H1 (cell line): ENCODE data around the gene UCP2. TPM values are rescaled to one million over a fixed set of nuclear protein-coding genes. Genes with fewer than 3 reads are reported as not detected.

ENCODE experiments used
- CTCF ChIA-PET: fragments of 300-600 bp; sonication (Branson Sonifier 250); formaldehyde crosslinking; loops from one replicate; lab custom pipeline; 2021; ENCODE audit not compliant: partially characterized antibody; lab: Charles Lee
- POLR2A ChIA-PET: fragments of 300-600 bp; sonication (Branson Sonifier 250); formaldehyde crosslinking; loops from one replicate; lab custom pipeline; 2021; ENCODE audit warnings: inconsistent platforms; ENCODE audit not compliant: partially characterized antibody; lab: Charles Lee
- DNase-seq, 2 experiments: peaks; one replicate each; pipeline versions ENCODE4 v3.0.0 to v3.0.0-alpha.2; 2010 to 2022; ENCODE audit warnings: low spot score in 2 of 2, low read depth in 1 of 2, mixed read lengths in 1 of 2
- FAIRE-seq: peaks from 2 replicates; lab custom pipeline; 2011; peaks lifted over from hg19 to GRCh38; lab: Jason Lieb, UNC
- H2AFZ ChIP-seq: 2 replicates; pipeline ENCODE4 v1.8.1; 2012; ENCODE audit warnings: low read length, inconsistent platforms
- H2AK5ac ChIP-seq: 2 replicates; pipeline ENCODE4 v1.6.1; 2013; ENCODE audit warnings: low read depth, low read length
- H2BK120ac ChIP-seq: replicated peaks from 2 replicates; pipeline ENCODE3; 2013; ENCODE audit warnings: low read depth, low read length, inconsistent platforms
- H2BK12ac ChIP-seq: 2 replicates; pipeline ENCODE4 v1.6.1; 2013; ENCODE audit warnings: low read depth, low read length
- H2BK15ac ChIP-seq: 2 replicates; pipeline ENCODE4 v1.6.1; 2013; ENCODE audit warnings: low read length
- H2BK20ac ChIP-seq: 2 replicates; pipeline ENCODE4 v1.6.1; 2013; ENCODE audit warnings: low read length
- H2BK5ac ChIP-seq: 2 replicates; pipeline ENCODE4 v1.6.1; 2013; ENCODE audit warnings: low read depth, low read length
- H3K14ac ChIP-seq: 2 replicates; pipeline ENCODE4 v1.6.1; 2013; ENCODE audit warnings: inconsistent platforms; ENCODE audit not compliant: insufficient read length
- H3K18ac ChIP-seq: 2 replicates; pipeline ENCODE4 v1.6.1; 2013; ENCODE audit warnings: low read length; ENCODE audit errors: extremely low read depth
- H3K23ac ChIP-seq: 2 replicates; pipeline ENCODE4 v1.6.1; 2013; ENCODE audit warnings: inconsistent platforms; ENCODE audit not compliant: insufficient read length
- H3K23me2 ChIP-seq: 2 replicates; pipeline ENCODE4 v1.6.1; 2013; ENCODE audit warnings: low read depth, low read length
- H3K27ac ChIP-seq: 2 replicates; pipeline ENCODE4 v1.6.1; 2011; ENCODE audit warnings: low read depth, low read length, inconsistent platforms
- H3K27me3 ChIP-seq, 4 experiments: replicated peaks in 1 of 4; 1 replicate in 1 of 4; 2 replicates in 3 of 4; pipeline versions ENCODE4 v1.6.1 to v1.8.1; 2011 to 2013; ENCODE audit warnings: low read length in 3 of 4, mild to moderate bottlenecking in 3 of 4, inconsistent platforms in 2 of 4, mixed read lengths in 2 of 4, moderate library complexity in 1 of 4; ENCODE audit not compliant: control insufficient read depth in 3 of 4, insufficient read depth in 3 of 4; ENCODE audit errors: extremely low read depth in 1 of 4
- H3K36me3 ChIP-seq, 4 experiments: 2 replicates each; pipeline versions ENCODE4 v1.6.1 to v1.8.1; 2011 to 2013; ENCODE audit warnings: mild to moderate bottlenecking in 4 of 4, low read length in 3 of 4, moderate library complexity in 2 of 4, control low read depth in 1 of 4, inconsistent platforms in 1 of 4; ENCODE audit not compliant: insufficient read depth in 4 of 4, control insufficient read depth in 2 of 4
- H3K4ac ChIP-seq: replicated peaks from 2 replicates; pipeline ENCODE3; 2013; ENCODE audit warnings: low read length, low read depth, mixed read lengths, inconsistent platforms; ENCODE audit not compliant: insufficient read length
- H3K4me1 ChIP-seq, 4 experiments: replicated peaks in 1 of 4; 1 replicate in 1 of 4; 2 replicates in 3 of 4; pipeline versions ENCODE4 v1.6.1 to v1.8.1; 2011 to 2013; ENCODE audit warnings: low read length in 3 of 4, inconsistent platforms in 2 of 4, mixed read lengths in 1 of 4; ENCODE audit not compliant: insufficient read depth in 4 of 4, control insufficient read depth in 3 of 4
- H3K4me2 ChIP-seq, 2 experiments: 2 replicates each; pipeline versions ENCODE4 v1.6.1 to v1.8.1; 2011 to 2013; ENCODE audit warnings: low read depth in 2 of 2, low read length in 2 of 2, control low read depth in 1 of 2, inconsistent platforms in 1 of 2, mild to moderate bottlenecking in 1 of 2; ENCODE audit not compliant: insufficient read depth in 1 of 2
- H3K4me3 ChIP-seq, 4 experiments: fragments of 200-600, 300-600 bp in 1 of 4; sonication (generic), shearing (Covaris generic), sonication (Bioruptor Twin) in 1 of 4; 2 replicates each; pipeline versions ENCODE4 v1.5.1 to v1.8.1; 2011 to 2016; ENCODE audit warnings: low read length in 4 of 4, low read depth in 3 of 4, control low read depth in 2 of 4, inconsistent platforms in 2 of 4, mild to moderate bottlenecking in 2 of 4, mixed read lengths in 1 of 4, moderate library complexity in 1 of 4; ENCODE audit not compliant: insufficient read depth in 2 of 4; ENCODE audit errors: extremely low read depth in 1 of 4
- H3K56ac ChIP-seq: replicated peaks from 2 replicates; pipeline ENCODE3; 2013; ENCODE audit warnings: low read depth, mild to moderate bottlenecking, mixed read lengths, low read length, inconsistent platforms; ENCODE audit not compliant: insufficient read length
- H3K79me1 ChIP-seq: 2 replicates; pipeline ENCODE4 v1.6.1; 2013; ENCODE audit warnings: low read depth, low read length, control low read depth
- H3K79me2 ChIP-seq, 2 experiments: 2 replicates each; pipeline versions ENCODE4 v1.6.1 to v1.8.1; 2012 to 2013; ENCODE audit warnings: low read length in 2 of 2, mild to moderate bottlenecking in 2 of 2, inconsistent platforms in 1 of 2; ENCODE audit not compliant: insufficient read depth in 2 of 2, control insufficient read depth in 1 of 2
- H3K9ac ChIP-seq, 4 experiments: replicated peaks in 1 of 4; 1 replicate in 1 of 4; 2 replicates in 3 of 4; pipeline versions ENCODE4 v1.6.1 to v1.8.1; 2011 to 2013; ENCODE audit warnings: low read depth in 3 of 4, low read length in 3 of 4, control low read depth in 2 of 4, mild to moderate bottlenecking in 2 of 4, moderate library complexity in 2 of 4, inconsistent platforms in 1 of 4; ENCODE audit errors: extremely low read depth in 1 of 4
- H3K9me3 ChIP-seq, 2 experiments: 2 replicates each; pipeline versions ENCODE4 v1.6.1 to v1.8.1; 2012 to 2013; ENCODE audit warnings: mild to moderate bottlenecking in 2 of 2, moderate library complexity in 2 of 2, control low read depth in 1 of 2, inconsistent platforms in 1 of 2, low read depth in 1 of 2, low read length in 1 of 2, mixed read lengths in 1 of 2; ENCODE audit not compliant: insufficient read depth in 2 of 2
- H4K20me1 ChIP-seq, 2 experiments: replicated peaks in 1 of 2; 2 replicates each; pipeline versions ENCODE3 to v1.8.1; 2011 to 2013; ENCODE audit warnings: inconsistent platforms in 2 of 2, low read length in 2 of 2, mild to moderate bottlenecking in 1 of 2; ENCODE audit not compliant: insufficient read depth in 2 of 2, control insufficient read depth in 1 of 2
- H4K5ac ChIP-seq: 2 replicates; pipeline ENCODE4 v1.6.1; 2013; ENCODE audit warnings: low read length, low read depth, mixed read lengths, inconsistent platforms; ENCODE audit not compliant: insufficient read length
- H4K8ac ChIP-seq: 2 replicates; pipeline ENCODE4 v1.8.0; 2013; ENCODE audit warnings: mild to moderate bottlenecking, moderate library complexity, low read length, inconsistent platforms; ENCODE audit not compliant: insufficient read depth; ENCODE audit errors: extremely low read depth
- H4K91ac ChIP-seq: replicated peaks from 2 replicates; pipeline ENCODE3; 2013; ENCODE audit warnings: low read length, mixed read lengths, inconsistent platforms; ENCODE audit not compliant: insufficient read length
- CBX5 ChIP-seq: fragments of 300-800, 300-1000 bp; sonication (generic); IDR thresholded peaks from 2 replicates; pipeline ENCODE4 v1.7.1; 2016; ENCODE audit warnings: antibody characterized with exemption, low read length, low read depth
- EZH2 ChIP-seq: fragments of 200-600 bp; sonication (generic); IDR thresholded peaks from 2 replicates; pipeline ENCODE4 v1.7.1; 2012; ENCODE audit warnings: low read depth, mild to moderate bottlenecking, moderate library complexity, low read length, inconsistent platforms; ENCODE audit not compliant: severe bottlenecking
- GABPA ChIP-seq: IDR thresholded peaks from 2 replicates; pipeline ENCODE4 v1.6.1; 2011; ENCODE audit warnings: mild to moderate bottlenecking, low read length, moderate library complexity, borderline replicate concordance; ENCODE audit not compliant: insufficient read depth
- KDM1A ChIP-seq: fragments of 200-600, 300-600 bp; sonication (generic); IDR thresholded peaks from 2 replicates; pipeline ENCODE4 v1.7.1; 2016; ENCODE audit warnings: mild to moderate bottlenecking, low read length, borderline replicate concordance
- NANOG ChIP-seq: IDR thresholded peaks from 2 replicates; pipeline ENCODE4 v1.6.1; 2011; ENCODE audit warnings: low read length, low read depth, mild to moderate bottlenecking, inconsistent platforms; ENCODE audit not compliant: insufficient read depth, poor library complexity, severe bottlenecking
- POLR2A ChIP-seq, 2 experiments: IDR thresholded peaks; 1 replicate in 1 of 2; 2 replicates in 1 of 2; pipeline ENCODE4 v1.6.1; 2011; ENCODE audit warnings: low read depth in 2 of 2, low read length in 2 of 2, mild to moderate bottlenecking in 2 of 2; ENCODE audit errors: control extremely low read depth in 1 of 2
- POLR2AphosphoS5 ChIP-seq: IDR thresholded peaks from 2 replicates; pipeline ENCODE4 v1.6.1; 2011; ENCODE audit warnings: low read depth, low read length
- SIN3A ChIP-seq, 2 experiments: IDR thresholded peaks in 1 of 2; conservative IDR thresholded peaks in 1 of 2; 2 replicates each; pipeline ENCODE4 v1.6.1; 2011 to 2012; ENCODE audit warnings: low read length in 2 of 2, improper control_type of control experiment in 1 of 2, low read depth in 1 of 2, mild to moderate bottlenecking in 1 of 2
- WGBS, 2 experiments: shearing (Covaris generic) in 1 of 2; methylation state at CpG; one replicate each; pipeline versions ENCODE4 v1.1.6 to v1.1.7; 2013 to 2015; ENCODE audit warnings: low lambda C conversion rate in 2 of 2, mixed read lengths in 2 of 2, inconsistent platforms in 1 of 2, low coverage in 1 of 2, missing lambda C conversion rate in 1 of 2; ENCODE audit not compliant: insufficient replicate concordance in 2 of 2, insufficient coverage in 1 of 2, insufficient read length in 1 of 2; ENCODE audit errors: extremely low coverage in 1 of 2, missing lambda C conversion rate in 1 of 2; 5-methylcytosine and 5-hydroxymethylcytosine counted together
- polyA plus RNA-seq, 7 experiments: library from polyadenylated mRNA; depleted of rRNA in 3 of 7; stranded (reverse) in 5 of 7; unstranded in 2 of 7; fragments of >200 nt in 5 of 7; fragments of 200-250 nt in 2 of 7; gene quantifications; 1 replicate in 5 of 7; 2 replicates in 1 of 7; 4 replicates in 1 of 7; pipeline versions ENCODE4 v1.2.1 to v1.2.3, GENCODE V29; 2011 to 2013; ENCODE audit warnings: missing spikeins in 2 of 7, mixed read lengths in 2 of 7
- total RNA-seq: library from RNA; stranded (reverse); fragmentation: NEBNext Ultra II Directional; extraction: Animal tissue kit (Norgen Biotek cat#: 25700); gene quantifications from 2 replicates; pipeline ENCODE4 v1.2.1, GENCODE V29; 2021

UCP2 gene
- total and polyA plus RNA-seq, 2 of the 8 experiments (the other 6 are each of a cell fraction or from before 2014, with no cell fraction given) = 46.2 to 55.2 TPM

DNA sequence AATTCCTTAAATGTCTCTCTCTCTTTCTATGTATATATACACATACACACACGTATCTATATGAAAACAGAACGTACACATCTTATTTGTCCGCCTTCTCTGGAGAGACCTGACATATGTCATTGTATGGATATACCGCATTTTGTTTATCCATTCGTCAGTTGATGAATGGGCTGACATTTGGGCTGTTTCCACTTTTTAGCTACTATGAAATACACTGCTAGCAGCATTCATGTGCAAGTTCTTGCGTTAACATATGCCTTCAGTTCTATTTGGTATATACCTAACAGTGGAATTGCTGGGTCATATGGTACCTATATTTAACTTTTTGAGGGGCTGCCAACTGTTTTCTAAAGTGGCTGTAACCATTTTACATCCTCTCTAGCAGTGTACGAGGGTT is 49.9 kb downstream of the UCP2 start:
- H3K18ac ChIP-seq = no peak overlapping the region
- no peak overlapping the region for H2BK20ac ChIP-seq
- H3K27ac ChIP-seq = no peak overlapping the region
- DNase-seq (no peak), FAIRE-seq (no peak)
- H3K4me1 ChIP-seq = peaks cover 0 to 3% (median 1%) of the 10 kb centered on the region in 4 experiments; a peak in 3 of 7 replicates
- H2BK15ac ChIP-seq = no peak overlapping the region
- H4K8ac ChIP-seq = no peak overlapping the region
- no peak overlapping the region for H2AFZ ChIP-seq
- H3K4me2 ChIP-seq = no peak overlapping the region
- no peak overlapping the region for H3K4me3 ChIP-seq
- H2BK120ac ChIP-seq = no peak overlapping the region
- CTCF ChIA-PET = interaction anchor here (0.9 to 2.5 kb wide), 16 partner anchors 9 to 528 kb away, joined by 3 to 16 read pairs (median 4); no protein-coding TSS in a partner anchor
- H2BK12ac ChIP-seq = no peak overlapping the region
- no peaks in the 10 kb centered on the region for H3K23me2 ChIP-seq
- H3K56ac ChIP-seq = no peak overlapping the region
- H3K4ac ChIP-seq = no peak overlapping the region
- H3K9me3 ChIP-seq = peaks cover 2 to 13% of the 10 kb centered on the region in 2 experiments; a peak in 3 of 4 replicates
- H3K36me3 ChIP-seq = peaks cover 0 to 11% (median 3%) of the 10 kb centered on the region in 4 experiments; a peak in 3 of 8 replicates
- H4K91ac ChIP-seq = no peak overlapping the region
- H3K14ac ChIP-seq = no peak overlapping the region
- H3K79me1 ChIP-seq = no peaks in the 10 kb centered on the region
- TF ChIP-seq EZH2 (no peak), KDM1A (no peak), NANOG (no peak), POLR2AphosphoS5 (no peak), POLR2A (IDR thresholded peaks at IDR 0.05; ENCODE audit: control extremely low read depth in 1 of 2, low read depth in 2 of 2, low read length in 2 of 2) (no peak), GABPA (no peak), SIN3A (conservative IDR thresholded peaks at IDR 0.05 in 1 of 2, IDR thresholded peaks at IDR 0.05 in 1 of 2; ENCODE audit: low read depth in 1 of 2, low read length in 2 of 2) (no peak), CBX5 (no peak)
- TF ChIP-seq, all 59 proteins: peak for 0
- Histone ChIP-seq H4K20me1 (no peaks in the 10 kb centered on the region), H2AK5ac (no peak overlapping the region), H3K27me3 (no peaks in the 10 kb centered on the region), H2BK5ac (no peak overlapping the region), H3K79me2 (no peaks in the 10 kb centered on the region), H3K23ac (no peak overlapping the region), H3K9ac (no peak overlapping the region), H4K5ac (no peak overlapping the region)
- POLR2A ChIA-PET = interaction anchor here (0.7 to 1.7 kb wide), 5 partner anchors 9 to 180 kb away, joined by 3 to 8 read pairs (median 6); partner anchors contain the start of gene MRPL48
- WGBS, 2 experiments = 89% methylated on average over 7 of the region's 7 CpGs; no CpG with 5 or more reads in 1 of the 2 experiments
